ENCODE results near the gene GSAP. TPM values are rescaled to one million over a fixed set of nuclear protein-coding genes. Genes with fewer than 3 reads are reported as not detected.

Gene GSAP
- total RNA-seq, 4 donors from 2014 or later = 20.8 to 29.1 (median 24.4) TPM

- no peak for TF ChIP-seq CTCF (IDR thresholded peaks at IDR 0.05)
- DNase-seq (ENCODE audit: low spot score) (no peak), ATAC-seq (ENCODE audit: low FRiP score) (peak; percentile 38)
Measured at GRCh38 chr7:77266291-77266794, 149.8 kb downstream of the GSAP start.

GRCh38 chr7:77265666-77266065 lies 150.5 kb downstream of the GSAP start:
- no peak for ATAC-seq (ENCODE audit: low FRiP score)
- no peak for TF ChIP-seq CTCF (IDR thresholded peaks at IDR 0.05)
- no peak for DNase-seq (ENCODE audit: low spot score)

- TF ChIP-seq CTCF (IDR thresholded peaks at IDR 0.05) = no peak
- ATAC-seq (ENCODE audit: low FRiP score) (no peak), DNase-seq (ENCODE audit: low spot score) (no peak)
Measured at GRCh38 chr7:77262316-77262715, 153.8 kb downstream of the GSAP start.

Other genes starting within 250 kb of the GSAP start
- gene FGL2, start 216.5 kb downstream of the GSAP start, total RNA-seq = 10 to 100 TPM; 31.3 to 92.2 (median 53.4) TPM
- gene PTPN12, start 120.9 kb upstream of the GSAP start, total RNA-seq = 100 to 1,000 TPM; 109 to 219 (median 138) TPM

All from omental fat pad (tissue), 4 donors.